Tibial nerve (tissue), 4 donors: Measurements from ENCODE around the gene NPAS1. TPM values are rescaled to one million over a fixed set of nuclear protein-coding genes. Genes with fewer than 3 reads are reported as not detected.
A peak's percentile ranks its signal among the peaks of the same experiment; 100 is the strongest.

Source experiments
- DNase-seq, 2 donors: peaks; one replicate each; pipeline ENCODE4 v3.0.0-alpha.2; 2019; ENCODE audit warnings: low spot score in 2 of 2
- H3K27ac ChIP-seq, 4 donors: fragments of 200-600 bp; sonication (generic) in 3 of 4; one replicate each; pipeline ENCODE4 v1.5.1; 2017 to 2019; ENCODE audit warnings: mild to moderate bottlenecking in 1 of 4
- H3K27me3 ChIP-seq, 2 donors: fragments of 200-600 bp; sonication (generic) in 1 of 2; one replicate each; pipeline versions ENCODE4 v1.5.1 to v1.6.0; 2017 to 2019
- H3K36me3 ChIP-seq, 3 donors: fragments of 200-600 bp; sonication (generic); one replicate each; pipeline ENCODE4 v1.5.1; 2018 to 2019
- H3K4me1 ChIP-seq, 4 donors: fragments of 200-600 bp; sonication (generic) in 3 of 4; one replicate each; pipeline ENCODE4 v1.5.1; 2017 to 2019
- H3K4me3 ChIP-seq, 4 donors: fragments of 200-600 bp; sonication (generic) in 3 of 4; one replicate each; pipeline ENCODE4 v1.5.1; 2017 to 2019; ENCODE audit warnings: mild to moderate bottlenecking in 1 of 4, moderate library complexity in 1 of 4
- H3K9me3 ChIP-seq, 4 donors: fragments of 200-600 bp; sonication (generic) in 3 of 4; one replicate each; pipeline ENCODE4 v1.5.1; 2017 to 2019
- CTCF ChIP-seq, 5 experiments: fragments of 200-600 bp in 3 of 5; fragments of 450-650 bp in 2 of 5; sonication (generic) in 3 of 5; IDR thresholded peaks; one replicate each; pipeline ENCODE4 v1.5.1; 2016 to 2019; ENCODE audit warnings: antibody characterized with exemption in 5 of 5, mild to moderate bottlenecking in 3 of 5, moderate library complexity in 2 of 5
- EP300 ChIP-seq, 2 donors: sonication (generic); formaldehyde crosslinking; IDR thresholded peaks; one replicate each; pipeline ENCODE4 v1.6.1; 2017; ENCODE audit warnings: antibody characterized with exemption in 2 of 2, mild to moderate bottlenecking in 1 of 2
- POLR2A ChIP-seq, 2 donors: fragments of 450-650 bp; IDR thresholded peaks; one replicate each; pipeline ENCODE4 v1.6.1; 2017; ENCODE audit warnings: antibody characterized with exemption in 2 of 2, mild to moderate bottlenecking in 2 of 2, moderate library complexity in 2 of 2
- WGBS, 2 donors: methylation state at CpG; one replicate each; pipeline ENCODE4 v1.1.5; 2018; 5-methylcytosine and 5-hydroxymethylcytosine counted together
- total RNA-seq, 4 donors: library from RNA; depleted of rRNA; stranded (reverse); fragments of >200 nt; gene quantifications; one replicate each; pipeline ENCODE4 v1.1.0, GENCODE V29; 2016

The NPAS1 gene
- total RNA-seq, 4 donors from 2014 or later: 0.39 to 0.42 TPM; not detected in 2

GRCh38 chr19:47082493-47082892 is 62.9 kb downstream of the NPAS1 start:
- TF ChIP-seq POLR2A (IDR thresholded peaks at IDR 0.05): no peak
- no peak for TF ChIP-seq CTCF (IDR thresholded peaks at IDR 0.05)
- no peak for TF ChIP-seq EP300 (IDR thresholded peaks at IDR 0.05)
- Histone ChIP-seq H3K4me3 (no peak overlapping the region), H3K36me3 (peaks cover 7 to 87% (median 12%) of the 10 kb centered on the region in 3 donors), H3K4me1 (peaks cover 0 to 6% (median 0%) of the 10 kb centered on the region in 4 donors), H3K27me3 (no peaks in the 10 kb centered on the region), H3K27ac (no peak overlapping the region), H3K9me3 (no peaks in the 10 kb centered on the region)
- WGBS, 2 donors: 95% methylated on average over 5 of the region's 5 CpGs
- DNase-seq: no peak

- peaks cover 8 to 99% (median 25%) of the 10 kb centered on the region in 3 donors for H3K36me3 ChIP-seq
These were observed 65.3 kb downstream of the NPAS1 start for GRCh38 chr19:47084879-47085439.

GRCh38 chr19:47086280-47086679 is 66.6 kb downstream of the NPAS1 start:
- no peak for DNase-seq
- H3K4me1 ChIP-seq: no peaks in the 10 kb centered on the region
- 89 to 96% methylated on average over 17 of the region's 17 CpGs for WGBS, 2 donors
- peaks cover 7 to 100% (median 26%) of the 10 kb centered on the region in 3 donors for H3K36me3 ChIP-seq
- TF ChIP-seq POLR2A (IDR thresholded peaks at IDR 0.05) (no peak), EP300 (IDR thresholded peaks at IDR 0.05) (no peak), CTCF (IDR thresholded peaks at IDR 0.05) (no peak)
- H3K4me3 ChIP-seq: no peak overlapping the region
- no peak overlapping the region for H3K27ac ChIP-seq
- no peaks in the 10 kb centered on the region for H3K27me3 ChIP-seq
- H3K9me3 ChIP-seq: no peaks in the 10 kb centered on the region

More at GRCh38 chr19:47084879-47085439, 65.3 kb downstream of the NPAS1 start:
- peaks cover 0 to under 1% (median 0%) of the 10 kb centered on the region in 4 donors for H3K4me1 ChIP-seq
- no peaks in the 10 kb centered on the region for H3K9me3 ChIP-seq
- no peak overlapping the region for H3K4me3 ChIP-seq
- no peak for DNase-seq
- no peak for TF ChIP-seq POLR2A (IDR thresholded peaks at IDR 0.05)
- no peak for TF ChIP-seq CTCF (IDR thresholded peaks at IDR 0.05)
- TF ChIP-seq EP300 (IDR thresholded peaks at IDR 0.05): no peak
- H3K27ac ChIP-seq: no peak overlapping the region
- H3K27me3 ChIP-seq: no peaks in the 10 kb centered on the region
- WGBS, 2 donors: 93 to 94% methylated on average over 24 of the region's 24 CpGs

GRCh38 chr19:47089767-47090350 is 70.2 kb downstream of the NPAS1 start:
- 92 to 94% methylated on average over 21 of the region's 21 CpGs for WGBS, 2 donors
- Histone ChIP-seq H3K9me3 (no peaks in the 10 kb centered on the region), H3K27ac (peak overlapping the region in 1 of 4 donors; percentile 65), H3K36me3 (peaks cover 4 to 88% (median 13%) of the 10 kb centered on the region in 3 donors), H3K4me3 (no peak overlapping the region), H3K4me1 (peaks cover 0 to 19% (median 11%) of the 10 kb centered on the region in 4 donors), H3K27me3 (no peaks in the 10 kb centered on the region)
- TF ChIP-seq CTCF (IDR thresholded peaks at IDR 0.05) (no peak), POLR2A (IDR thresholded peaks at IDR 0.05) (no peak), EP300 (IDR thresholded peaks at IDR 0.05) (no peak)
- DNase-seq: no peak

GRCh38 chr19:47093254-47093653 is 73.6 kb downstream of the NPAS1 start:
- Histone ChIP-seq H3K27ac (peak overlapping the region in 3 of 4 donors; percentile 70 to 80 (median 74)), H3K36me3 (peaks cover 2 to 54% (median 11%) of the 10 kb centered on the region in 3 donors), H3K4me1 (peaks cover 0 to 53% (median 39%) of the 10 kb centered on the region in 4 donors)

More at GRCh38 chr19:47093254-47093653, 73.6 kb downstream of the NPAS1 start:
- WGBS, 2 donors: 31 to 42% methylated on average over 5 of the region's 5 CpGs
- H3K27me3 ChIP-seq: no peaks in the 10 kb centered on the region
- H3K4me3 ChIP-seq: no peak overlapping the region
- no peaks in the 10 kb centered on the region for H3K9me3 ChIP-seq
- no peak for DNase-seq
- TF ChIP-seq CTCF (IDR thresholded peaks at IDR 0.05): no peak
- TF ChIP-seq EP300 (IDR thresholded peaks at IDR 0.05): no peak
- TF ChIP-seq POLR2A (IDR thresholded peaks at IDR 0.05): no peak
